Chondrocyte (in vitro differentiated cells): ENCODE data around the gene WDR33. TPM values are rescaled to one million over a fixed set of nuclear protein-coding genes. Genes with fewer than 3 reads are reported as not detected.
A peak's percentile ranks its signal among the peaks of the same experiment; 100 is the strongest.

ENCODE experiments used
- DNase-seq: peaks from one replicate; pipeline ENCODE4 v3.0.0; 2021; ENCODE audit warnings: mixed read lengths, low spot score
- H3K27ac Mint-ChIP-seq: one replicate; pipeline ENCODE4 v1.8.0; 2021; ENCODE audit warnings: mild to moderate bottlenecking, moderate library complexity, mixed read lengths; ENCODE audit not compliant: unreplicated experiment
- H3K27me3 Mint-ChIP-seq: 2 replicates; pipeline ENCODE4 v1.8.0; 2021; ENCODE audit warnings: low read depth, mixed read lengths
- H3K36me3 Mint-ChIP-seq: 2 replicates; pipeline ENCODE4 v1.8.0; 2021; ENCODE audit warnings: low read depth, mixed read lengths
- H3K4me1 Mint-ChIP-seq: 2 replicates; pipeline ENCODE4 v1.8.0; 2021; ENCODE audit warnings: low read depth, mild to moderate bottlenecking, mixed read lengths
- H3K4me3 Mint-ChIP-seq: one replicate; pipeline ENCODE4 v1.8.0; 2021; ENCODE audit warnings: mild to moderate bottlenecking, moderate library complexity, mixed read lengths; ENCODE audit not compliant: unreplicated experiment
- H3K9me3 Mint-ChIP-seq: 2 replicates; pipeline ENCODE4 v1.8.0; 2021; ENCODE audit warnings: low read depth, mixed read lengths
- total RNA-seq: library from RNA; stranded (reverse); gene quantifications from 3 replicates; pipeline ENCODE4 v1.2.1, GENCODE V29; 2021
- TF ChIP-seq, protein P1 (sequence below): fragments of 200-600 bp; sonication (generic); IDR thresholded peaks from 2 replicates; pipeline ENCODE4 v1.5.0; 2021; ENCODE audit warnings: antibody characterized with exemption, mild to moderate bottlenecking, moderate library complexity

Gene WDR33
- total RNA-seq, 1 donor from 2014 or later, result 37.2 TPM

DNA sequence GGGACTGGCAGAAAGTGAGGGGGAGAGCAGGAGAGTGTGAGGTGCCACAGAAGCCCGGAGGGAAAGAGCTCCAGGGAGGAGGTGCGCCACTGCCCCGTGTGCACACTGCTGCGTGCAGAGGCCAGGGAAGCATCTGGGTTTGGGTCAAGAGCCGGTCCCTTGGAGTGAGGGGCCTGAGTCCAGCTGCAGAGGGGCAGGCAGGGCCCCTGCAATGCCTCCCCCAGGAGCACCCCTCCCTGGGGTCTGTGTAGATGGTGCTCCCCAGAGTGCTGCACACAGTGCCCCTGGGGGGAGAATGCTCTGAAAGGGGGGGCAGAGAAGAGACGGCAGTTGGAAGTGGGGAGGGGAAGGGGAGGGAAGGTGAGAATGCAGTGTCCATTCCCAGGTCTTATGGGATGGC is 132.0 kb downstream of the WDR33 start:
- no peak for DNase-seq
- no peak overlapping the region for H3K4me3 Mint-ChIP-seq
- H3K27ac Mint-ChIP-seq, result no peak overlapping the region
- peaks cover 40% of the 10 kb centered on the region for H3K4me1 Mint-ChIP-seq
- no peaks in the 10 kb centered on the region for H3K9me3 Mint-ChIP-seq
- TF ChIP-seq, protein P1, sequence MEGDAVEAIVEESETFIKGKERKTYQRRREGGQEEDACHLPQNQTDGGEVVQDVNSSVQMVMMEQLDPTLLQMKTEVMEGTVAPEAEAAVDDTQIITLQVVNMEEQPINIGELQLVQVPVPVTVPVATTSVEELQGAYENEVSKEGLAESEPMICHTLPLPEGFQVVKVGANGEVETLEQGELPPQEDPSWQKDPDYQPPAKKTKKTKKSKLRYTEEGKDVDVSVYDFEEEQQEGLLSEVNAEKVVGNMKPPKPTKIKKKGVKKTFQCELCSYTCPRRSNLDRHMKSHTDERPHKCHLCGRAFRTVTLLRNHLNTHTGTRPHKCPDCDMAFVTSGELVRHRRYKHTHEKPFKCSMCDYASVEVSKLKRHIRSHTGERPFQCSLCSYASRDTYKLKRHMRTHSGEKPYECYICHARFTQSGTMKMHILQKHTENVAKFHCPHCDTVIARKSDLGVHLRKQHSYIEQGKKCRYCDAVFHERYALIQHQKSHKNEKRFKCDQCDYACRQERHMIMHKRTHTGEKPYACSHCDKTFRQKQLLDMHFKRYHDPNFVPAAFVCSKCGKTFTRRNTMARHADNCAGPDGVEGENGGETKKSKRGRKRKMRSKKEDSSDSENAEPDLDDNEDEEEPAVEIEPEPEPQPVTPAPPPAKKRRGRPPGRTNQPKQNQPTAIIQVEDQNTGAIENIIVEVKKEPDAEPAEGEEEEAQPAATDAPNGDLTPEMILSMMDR, result no peak
- H3K27me3 Mint-ChIP-seq, result no peaks in the 10 kb centered on the region
- no peaks in the 10 kb centered on the region for H3K36me3 Mint-ChIP-seq

DNA sequence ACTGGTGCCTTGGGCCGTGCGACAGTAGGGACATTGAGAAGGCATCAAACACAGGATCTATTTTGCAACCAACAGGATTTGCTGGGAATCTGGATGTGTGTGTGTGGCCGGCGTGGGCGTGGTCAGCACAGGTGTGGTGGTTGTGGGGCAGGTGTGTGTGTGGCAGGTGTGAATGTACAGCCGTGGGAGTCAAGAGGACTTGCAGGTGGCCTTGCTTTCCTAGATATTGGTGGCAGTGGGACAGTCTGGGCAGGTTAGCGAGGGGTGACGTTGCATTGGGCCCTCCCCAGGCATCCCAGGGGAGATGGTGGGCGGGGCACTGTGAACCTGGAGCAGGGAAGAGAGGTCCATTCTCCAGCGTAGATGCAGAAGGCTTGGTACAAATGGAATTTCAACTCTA is 132.4 kb downstream of the WDR33 start:
- Mint-ChIP-seq H3K9me3 (no peaks in the 10 kb centered on the region), H3K4me1 (peaks cover 40% of the 10 kb centered on the region), H3K27ac (no peak overlapping the region), H3K4me3 (no peak overlapping the region), H3K36me3 (no peaks in the 10 kb centered on the region), H3K27me3 (no peaks in the 10 kb centered on the region)
- TF ChIP-seq, protein P1, result no peak
- no peak for DNase-seq

DNA sequence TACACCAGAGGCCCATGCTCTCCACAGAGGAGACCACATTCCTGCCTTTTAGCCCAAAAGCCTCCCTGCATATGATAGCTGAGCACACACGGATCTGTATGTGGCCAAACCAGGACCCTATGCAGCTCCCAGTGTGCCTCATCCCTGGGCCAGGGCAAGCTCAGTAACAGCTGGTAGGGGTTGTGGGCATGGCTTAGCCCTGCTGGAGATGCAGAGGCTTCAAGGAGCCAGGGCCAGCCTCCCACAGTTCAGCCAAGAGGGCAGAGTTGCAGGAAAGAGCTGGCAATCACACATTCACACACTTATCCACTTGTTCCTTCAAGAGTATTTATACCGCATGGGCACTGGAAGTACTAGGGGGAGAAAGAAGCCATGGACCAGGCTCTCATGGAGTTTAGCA is 134.1 kb downstream of the WDR33 start:
- Mint-ChIP-seq H3K27ac (no peak overlapping the region), H3K36me3 (peaks cover 4% of the 10 kb centered on the region), H3K4me3 (peak overlapping the region; percentile 24), H3K9me3 (no peaks in the 10 kb centered on the region), H3K4me1 (peaks cover 41% of the 10 kb centered on the region), H3K27me3 (no peaks in the 10 kb centered on the region)
- TF ChIP-seq, protein P1, result no peak
- DNase-seq, result no peak

DNA sequence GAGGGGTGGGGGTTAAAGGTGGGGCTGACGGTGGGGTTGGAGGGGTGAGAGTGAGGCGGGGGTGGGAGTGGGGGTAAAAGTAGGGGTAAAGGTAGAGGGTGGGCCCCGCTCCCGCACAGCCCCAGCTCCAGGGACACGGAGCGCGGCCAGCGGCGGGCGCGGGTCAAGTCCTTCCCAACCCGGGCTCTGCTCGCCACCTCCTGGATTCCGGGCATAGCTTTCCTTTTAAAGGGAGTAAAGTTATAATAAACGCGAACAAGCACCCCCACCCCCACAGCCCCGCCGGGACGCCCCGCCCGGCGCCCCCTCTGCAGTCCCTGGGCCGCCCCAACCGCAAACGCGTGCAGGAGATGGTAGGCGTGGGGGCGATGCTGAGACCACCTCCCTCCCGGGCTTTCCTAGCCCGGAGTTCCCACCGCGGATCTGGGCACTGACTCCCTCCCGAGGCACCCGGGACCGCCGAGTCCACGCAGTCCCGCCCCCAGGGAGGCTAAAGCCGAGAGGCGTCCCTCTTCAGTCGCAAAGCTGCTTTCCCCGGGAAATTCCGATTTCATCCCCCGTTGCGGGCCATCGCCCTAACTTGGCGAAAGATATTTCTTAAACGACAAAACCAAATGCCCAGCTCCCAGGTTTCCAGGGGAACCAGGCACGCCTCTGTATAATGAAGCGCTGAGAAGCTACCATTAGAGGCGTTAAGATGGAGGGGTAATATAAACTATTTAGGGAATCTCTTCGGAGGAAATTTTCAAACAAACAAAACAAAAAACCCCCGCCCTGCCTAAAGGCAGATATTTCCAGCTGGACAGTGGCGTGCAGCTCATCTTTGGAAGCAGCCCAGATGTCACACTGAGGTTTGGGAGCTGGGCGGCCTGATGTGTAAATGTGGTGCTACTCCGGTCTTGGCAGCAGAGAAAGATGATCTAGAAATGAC is 135.4 kb downstream of the WDR33 start, which contains the start of gene LIMS2:
LIMS2 (minus strand) TSS at position 200 of the 931 bp plus-strand sequence. CDS start 506 bp downstream, outside the sequence.
- Mint-ChIP-seq H3K27me3 (no peaks in the 10 kb centered on the region), H3K4me3 (peak within 1 kb of the TSS; percentile 96), H3K4me1 (peaks cover 46% of the 10 kb centered on the region), H3K27ac (peak within 1 kb of the TSS; percentile 92), H3K36me3 (peaks cover 4% of the 10 kb centered on the region), H3K9me3 (no peaks in the 10 kb centered on the region)
- DNase-seq, result no peak
- TF ChIP-seq, protein P1, result peak; percentile 65

DNA sequence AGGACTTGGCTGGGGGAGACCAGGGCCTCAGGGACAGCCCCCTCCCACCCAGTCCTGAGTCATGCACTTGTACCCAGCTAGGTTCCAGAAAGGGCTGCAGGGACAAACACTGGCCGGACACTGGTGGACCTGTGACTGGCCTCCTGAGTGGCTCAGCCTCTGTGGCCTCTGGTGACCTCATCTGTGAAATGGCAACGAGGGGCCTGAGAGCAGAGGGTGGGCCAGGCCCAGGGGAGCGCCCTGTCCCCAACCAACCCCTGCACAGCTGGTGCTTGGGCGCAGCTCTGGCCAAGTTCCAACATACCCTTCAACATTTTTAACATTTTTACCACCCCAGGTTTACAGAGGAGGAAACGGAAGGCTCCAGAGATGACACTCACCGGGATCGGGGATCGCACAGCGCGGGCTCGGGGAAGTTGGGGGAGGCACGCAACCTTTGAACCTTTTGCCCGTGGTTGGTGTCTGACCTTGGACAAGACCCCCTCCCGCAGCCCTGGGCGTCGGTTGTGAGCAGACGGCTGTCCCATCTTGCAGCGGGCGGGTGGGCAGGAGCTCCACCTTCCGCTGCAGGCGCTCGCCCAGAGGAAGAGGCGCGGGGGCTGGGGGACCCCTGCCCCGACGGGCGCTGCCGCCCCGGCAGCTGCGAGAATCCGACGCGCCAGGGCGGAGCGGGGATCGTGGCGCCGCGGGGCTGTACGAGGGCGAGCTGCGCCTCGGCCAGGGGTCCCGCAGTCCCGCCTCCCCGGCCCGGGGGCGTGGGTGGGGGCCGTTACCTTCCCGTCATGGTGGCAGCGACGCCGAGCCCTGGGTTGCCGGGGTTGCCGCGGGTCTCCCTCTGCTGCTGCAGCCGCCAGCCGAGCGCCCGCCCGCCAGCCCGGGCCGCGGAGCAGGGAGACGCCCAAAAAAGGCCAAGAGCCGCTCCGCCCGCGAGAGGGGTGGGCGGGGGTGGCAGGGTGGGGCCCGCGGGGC is 136.4 kb downstream of the WDR33 start:
- TF ChIP-seq, protein P1, result no peak
- Mint-ChIP-seq H3K9me3 (no peaks in the 10 kb centered on the region), H3K27me3 (no peaks in the 10 kb centered on the region), H3K36me3 (peaks cover 6% of the 10 kb centered on the region), H3K4me1 (peaks cover 56% of the 10 kb centered on the region), H3K27ac (peak overlapping the region; percentile 92), H3K4me3 (peak overlapping the region; percentile 96)
- DNase-seq, result no peak
